NCI-H1436 treated with DMSO at 0.1 percent for 48 hours (cell line): ENCODE data around the gene ELF5.

Experiments used
- DNase-seq: peaks from one replicate; lab custom pipeline; 2025; lab: John Stamatoyannopoulos, UW

Gene ELF5

GRCh38 chr11:34522188-34522587, 8.6 kb upstream of the ELF5 start:
- DNase-seq, result no peak

GRCh38 chr11:34521265-34521664, 7.7 kb upstream of the ELF5 start:
- DNase-seq, result no peak

- no peak for DNase-seq
Measured at GRCh38 chr11:34519595-34520235, 6.1 kb upstream of the ELF5 start.

- DNase-seq, result no peak
Measured at GRCh38 chr11:34516247-34517040, 2.9 kb upstream of the ELF5 start.

- DNase-seq, result no peak
Measured at GRCh38 chr11:34514597-34514996, 1.0 kb upstream of the ELF5 start.

GRCh38 chr11:34512840-34513681, 533 bp downstream of the ELF5 start:
- no peak for DNase-seq

DNA sequence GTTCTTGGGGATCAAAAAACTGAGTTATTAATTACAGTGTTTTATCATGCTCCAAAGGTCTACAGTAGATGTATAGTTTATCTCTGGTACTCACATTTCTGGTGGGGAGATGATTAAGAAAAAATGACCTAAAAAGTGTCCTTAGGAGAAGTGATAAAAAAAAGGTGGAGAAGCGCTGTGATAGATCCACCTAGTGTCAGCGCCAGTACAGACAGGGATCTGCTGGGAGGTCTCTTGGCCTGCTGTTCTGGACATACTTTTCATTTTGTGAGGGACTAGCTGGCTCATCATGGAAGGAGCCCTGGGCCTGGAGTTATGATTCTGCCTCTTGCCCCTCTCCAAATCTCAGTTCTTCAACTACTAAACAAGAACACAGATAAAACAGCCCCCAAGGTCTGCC, 2.9 kb downstream of the ELF5 start:
- no peak for DNase-seq

DNA sequence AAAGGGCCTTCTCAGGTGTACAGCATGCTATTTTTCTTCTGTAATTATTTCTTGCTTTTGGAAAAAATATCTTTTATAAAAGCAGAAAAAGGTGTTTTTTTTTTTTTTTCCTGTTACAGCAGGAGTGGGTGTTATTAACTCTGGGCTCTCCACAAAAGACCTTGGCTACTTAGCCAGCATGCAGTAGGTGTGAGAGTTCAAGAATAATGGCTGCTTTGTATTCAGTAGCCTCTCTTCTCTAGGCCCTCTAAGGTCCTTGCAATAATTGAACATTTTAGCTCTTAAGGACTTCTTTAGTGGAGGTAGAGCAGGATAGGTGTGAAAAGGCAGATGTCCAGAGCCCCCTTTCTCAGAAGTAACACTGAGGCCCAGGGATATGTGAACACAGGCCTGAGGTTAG, 3.4 kb downstream of the ELF5 start:
- no peak for DNase-seq

- DNase-seq, result no peak
Measured at GRCh38 chr11:34509336-34509876, 4.2 kb downstream of the ELF5 start.

DNA sequence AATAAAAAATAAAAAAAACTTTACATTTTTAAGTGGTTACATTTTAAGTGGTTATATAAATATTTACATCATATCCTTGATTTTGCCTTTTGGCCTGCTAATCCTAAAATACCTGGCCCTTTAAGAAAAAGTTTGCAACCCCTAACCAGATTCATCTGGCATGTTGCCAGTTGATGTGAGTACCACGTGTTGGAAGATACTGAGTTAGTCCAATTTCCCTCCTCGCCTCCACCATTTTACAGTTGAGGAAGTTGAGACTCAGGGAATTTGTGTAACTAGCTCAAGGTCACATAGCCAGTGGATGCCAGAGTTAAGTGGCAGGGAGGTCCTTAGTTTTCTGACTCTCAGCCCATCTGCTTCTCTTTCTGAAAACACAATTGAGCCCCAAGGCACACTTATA, 5.1 kb downstream of the ELF5 start:
- DNase-seq, result no peak

DNA sequence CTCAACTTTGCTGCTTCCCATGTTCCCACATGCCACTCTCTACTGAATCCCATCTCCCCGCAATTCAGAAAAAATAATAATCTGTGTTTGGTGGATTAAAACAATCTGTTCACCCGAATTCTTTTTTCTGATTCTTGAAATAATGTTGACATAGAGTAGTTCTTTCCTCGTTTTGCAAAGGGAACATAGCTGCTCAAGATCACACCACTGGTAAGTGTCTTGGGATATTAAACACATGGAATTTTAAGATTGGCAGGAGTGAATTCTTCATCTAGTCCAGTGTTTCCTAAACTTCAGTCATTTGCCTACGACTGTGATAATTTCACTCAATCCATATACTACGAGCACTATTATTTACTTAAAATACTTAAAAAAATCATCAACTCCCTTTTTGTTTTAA, 6.0 kb downstream of the ELF5 start:
- DNase-seq, result no peak

GRCh38 chr11:34507156-34507555, 6.4 kb downstream of the ELF5 start:
- DNase-seq, result no peak

DNA sequence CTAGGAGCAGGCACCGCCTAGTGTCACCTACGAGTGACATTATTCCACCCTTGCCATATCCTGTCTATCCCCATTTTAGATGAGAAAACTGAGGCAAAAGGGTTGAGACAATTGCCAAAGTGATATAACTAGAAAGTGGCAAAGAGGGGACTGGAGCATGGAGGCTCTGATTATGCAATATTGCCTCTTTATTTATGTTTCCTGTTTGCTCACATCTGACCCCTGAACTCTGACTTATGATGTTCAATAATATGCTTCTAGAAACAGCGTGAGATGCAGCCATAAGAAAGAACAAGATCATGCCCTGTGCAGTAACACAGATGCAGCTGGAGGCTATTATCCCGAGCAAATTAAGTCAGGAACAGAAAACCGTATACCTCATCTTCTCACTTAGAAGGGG, 7.7 kb downstream of the ELF5 start:
- no peak for DNase-seq

DNA sequence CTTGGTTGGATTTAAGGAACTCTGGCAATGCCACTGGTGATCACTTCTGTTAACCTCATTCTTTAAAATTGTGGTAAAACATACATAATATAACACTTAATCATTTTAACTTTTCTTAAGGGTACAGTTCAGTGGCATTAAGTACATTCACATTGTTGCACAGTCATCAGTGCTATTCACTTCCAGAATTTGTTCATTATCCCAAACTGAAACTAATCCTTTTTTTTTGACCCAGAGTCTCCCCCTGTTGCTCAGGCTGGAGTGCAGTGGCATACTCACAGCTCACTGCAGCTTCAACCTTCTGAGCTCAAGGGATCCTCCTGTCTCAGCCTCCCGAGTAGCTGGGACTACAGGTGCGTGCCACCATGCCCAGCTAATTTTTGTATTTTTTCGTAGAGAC, 10.6 kb downstream of the ELF5 start:
- no peak for DNase-seq

DNA sequence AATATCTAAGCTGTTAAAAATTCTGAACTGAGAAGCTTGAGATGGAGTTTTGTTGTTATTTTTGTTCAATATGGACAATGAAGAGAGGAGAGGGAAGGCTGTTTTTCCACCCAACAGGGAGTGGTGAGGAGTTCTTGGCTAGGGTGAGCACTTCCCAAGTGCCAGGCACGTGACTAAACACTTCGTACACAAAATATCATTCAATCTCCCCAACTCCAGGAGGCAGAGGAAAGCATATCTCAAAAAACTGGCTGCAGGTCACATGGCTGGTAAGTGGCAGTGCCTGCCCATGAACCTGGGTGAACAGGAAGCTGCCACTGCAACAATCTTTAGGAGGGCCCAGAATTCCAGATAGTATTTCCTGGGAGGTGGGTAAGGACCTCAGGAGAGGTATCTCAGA, 11.6 kb downstream of the ELF5 start:
- no peak for DNase-seq

DNA sequence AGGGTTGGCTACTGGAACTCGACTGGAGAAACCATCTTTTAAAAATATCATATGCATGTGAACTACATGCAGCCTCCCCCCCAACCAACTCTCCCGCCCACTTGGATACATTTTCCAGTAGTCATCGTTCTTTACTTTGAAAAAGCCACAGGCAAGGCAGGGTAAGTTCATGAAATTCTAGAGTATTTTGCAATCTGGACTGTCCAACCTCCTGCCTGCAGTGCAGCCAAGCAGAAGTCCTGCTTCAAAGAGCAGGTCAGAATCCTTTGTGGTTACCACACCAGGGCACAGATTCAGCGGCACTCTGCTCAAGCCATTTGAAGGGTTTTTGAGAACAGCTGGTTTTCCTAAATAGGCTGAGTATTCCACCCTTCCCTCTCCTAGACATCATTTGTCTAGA, 12.1 kb downstream of the ELF5 start:
- DNase-seq, result no peak

- no peak for DNase-seq
Measured at GRCh38 chr11:34499719-34500500, 13.7 kb downstream of the ELF5 start.

GRCh38 chr11:34495724-34496377, 17.7 kb downstream of the ELF5 start:
- no peak for DNase-seq

GRCh38 chr11:34495239-34495723, 18.3 kb downstream of the ELF5 start:
- no peak for DNase-seq

- no peak for DNase-seq
Measured at GRCh38 chr11:34493926-34494595, 19.5 kb downstream of the ELF5 start.

- DNase-seq, result no peak
Measured at GRCh38 chr11:34493468-34493867, 20.1 kb downstream of the ELF5 start.
